Neural progenitor cell (in vitro differentiated cells): ENCODE data around the gene C4orf50.

ENCODE experiments used
- EZH2 ChIP-seq: fragments of 200-600 bp; sonication (generic); IDR thresholded peaks from 2 replicates; pipeline ENCODE4 v1.6.1; 2017; ENCODE audit warnings: antibody characterized with exemption, mild to moderate bottlenecking, moderate library complexity
- TF ChIP-seq, protein P1 (sequence below): fragments of 200-600 bp; sonication (generic); IDR thresholded peaks from 2 replicates; pipeline ENCODE4 v1.5.1; 2017; ENCODE audit warnings: antibody characterized with exemption, mild to moderate bottlenecking

DNA sequence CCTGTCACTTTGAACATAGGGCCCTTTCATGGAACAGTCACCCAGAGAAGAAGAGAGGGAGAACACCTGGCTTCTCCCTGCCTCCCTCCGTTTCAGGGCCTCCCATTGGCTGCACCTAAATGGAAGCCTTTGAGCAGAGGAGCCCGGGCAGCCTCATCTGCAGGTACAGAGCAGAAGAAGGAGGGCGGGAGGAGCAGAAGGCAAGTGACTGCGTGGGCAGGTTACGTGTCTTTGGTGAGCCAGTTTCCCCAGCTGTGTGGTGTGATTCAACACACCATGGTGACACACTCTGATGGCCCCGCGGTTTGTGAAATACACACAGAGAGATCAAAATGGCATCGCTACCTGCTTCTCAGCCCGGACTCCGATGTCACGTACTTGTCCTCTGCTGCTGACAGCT, 431 bp downstream of the C4orf50 start:
- TF ChIP-seq, protein P1, sequence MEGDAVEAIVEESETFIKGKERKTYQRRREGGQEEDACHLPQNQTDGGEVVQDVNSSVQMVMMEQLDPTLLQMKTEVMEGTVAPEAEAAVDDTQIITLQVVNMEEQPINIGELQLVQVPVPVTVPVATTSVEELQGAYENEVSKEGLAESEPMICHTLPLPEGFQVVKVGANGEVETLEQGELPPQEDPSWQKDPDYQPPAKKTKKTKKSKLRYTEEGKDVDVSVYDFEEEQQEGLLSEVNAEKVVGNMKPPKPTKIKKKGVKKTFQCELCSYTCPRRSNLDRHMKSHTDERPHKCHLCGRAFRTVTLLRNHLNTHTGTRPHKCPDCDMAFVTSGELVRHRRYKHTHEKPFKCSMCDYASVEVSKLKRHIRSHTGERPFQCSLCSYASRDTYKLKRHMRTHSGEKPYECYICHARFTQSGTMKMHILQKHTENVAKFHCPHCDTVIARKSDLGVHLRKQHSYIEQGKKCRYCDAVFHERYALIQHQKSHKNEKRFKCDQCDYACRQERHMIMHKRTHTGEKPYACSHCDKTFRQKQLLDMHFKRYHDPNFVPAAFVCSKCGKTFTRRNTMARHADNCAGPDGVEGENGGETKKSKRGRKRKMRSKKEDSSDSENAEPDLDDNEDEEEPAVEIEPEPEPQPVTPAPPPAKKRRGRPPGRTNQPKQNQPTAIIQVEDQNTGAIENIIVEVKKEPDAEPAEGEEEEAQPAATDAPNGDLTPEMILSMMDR = no peak
- no peak for TF ChIP-seq EZH2
